Measurements from ENCODE around the gene MTTP. TPM values are rescaled to one million over a fixed set of nuclear protein-coding genes. Genes with fewer than 3 reads are reported as not detected.

MTTP gene
- total RNA-seq, 1 experiment from 2014 or later, result 0.20 TPM

DNA sequence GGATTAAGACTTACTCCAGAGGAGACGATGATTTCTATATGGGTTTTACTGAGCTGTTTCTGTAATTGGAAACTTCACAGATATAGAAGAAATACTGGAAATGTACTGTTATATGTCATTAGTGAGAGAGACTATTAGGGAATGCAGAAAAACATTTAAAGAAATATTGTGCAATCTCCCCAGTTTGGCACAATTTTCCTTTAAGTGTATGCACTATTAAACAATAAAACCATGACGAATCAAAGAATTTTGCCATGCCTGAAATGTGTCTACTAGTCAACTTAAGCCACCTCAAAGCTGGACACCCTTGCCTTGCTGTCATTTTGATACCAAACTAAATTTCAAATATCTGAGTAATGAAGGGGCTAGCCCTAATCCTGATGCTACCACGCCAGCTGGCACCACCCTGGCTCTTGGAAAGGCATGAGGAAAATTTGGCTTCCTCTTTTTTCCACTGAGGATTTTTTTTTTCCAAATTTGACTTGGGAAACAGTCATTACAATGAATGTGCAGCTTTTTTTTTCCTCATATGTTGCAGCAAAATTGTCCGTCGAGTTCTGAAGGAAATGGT lies 36.1 kb downstream of the MTTP start:
- Histone ChIP-seq H3K36me3 (ENCODE audit: control insufficient read depth in 1 of 2, insufficient read depth in 2 of 2, low read length in 2 of 2) (no peaks in the 10 kb centered on the region), H3K79me2 (ENCODE audit: insufficient read depth, low read length) (no peaks in the 10 kb centered on the region), H3K27me3 (ENCODE audit: insufficient read depth, low read length) (no peaks in the 10 kb centered on the region), H2AFZ (ENCODE audit: low read depth, low read length, poor library complexity, severe bottlenecking) (no peak overlapping the region), H3K9me2 (ENCODE audit: insufficient read depth) (no peaks in the 10 kb centered on the region), H3K9ac (ENCODE audit: low read length) (no peak overlapping the region), H3K27ac (ENCODE audit: low read depth, low read length) (no peak overlapping the region), H3K4me1 (ENCODE audit: control insufficient read depth in 1 of 2, insufficient read depth in 2 of 2, low read length in 2 of 2) (no peaks in the 10 kb centered on the region), H4K20me1 (ENCODE audit: insufficient read depth) (no peaks in the 10 kb centered on the region), H3K4me3 (replicated peaks in 1 of 2; ENCODE audit: low read depth in 1 of 2, low read length in 2 of 2) (no peak overlapping the region), H3K4me2 (ENCODE audit: low read length) (no peak overlapping the region), H3K9me3 (ENCODE audit: control insufficient read depth in 1 of 2, insufficient read depth in 1 of 2, low read depth in 1 of 2, low read length in 2 of 2) (no peaks in the 10 kb centered on the region)
- ChIA-PET POLR2A (no interaction called here), RAD21 (ENCODE audit: low non-redundant PET in 1 of 2, low total read pairs in 2 of 2, uncharacterized antibody in 2 of 2, unreplicated experiment in 2 of 2) (no interaction called here), CTCF (no interaction called here)
- intact Hi-C loops (cut with micrococcal nuclease), result no loop called here
- no TSS peak for BruUV-seq (replicated peaks)
- no peak for TF ChIP-seq ZFX (IDR thresholded peaks at IDR 0.05)
- ATAC-seq (no peak), DNase-seq (ENCODE audit: low read depth, low spot score) (no peak)

DNA sequence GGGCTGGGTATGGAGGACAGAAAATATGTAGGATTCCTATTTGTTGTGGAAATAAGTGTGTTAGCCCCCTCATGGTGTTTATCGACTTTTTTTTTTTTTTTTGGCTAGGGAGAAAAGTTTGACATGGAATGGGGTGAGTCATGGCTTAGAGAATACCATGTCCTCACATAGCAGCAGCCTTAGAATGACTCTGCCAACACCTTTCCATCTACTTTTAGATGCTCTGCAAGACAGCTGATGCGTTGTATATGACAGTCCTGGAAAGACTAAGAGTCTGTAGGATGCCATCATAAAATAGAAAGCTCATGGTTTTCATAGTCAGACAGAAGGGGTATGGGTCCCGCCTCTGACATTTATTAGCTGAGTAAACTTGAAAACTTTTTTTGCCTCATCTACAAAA lies 37.7 kb downstream of the MTTP start:
- BruUV-seq (replicated peaks), result no TSS peak
- no peaks in the 10 kb centered on the region for H3K9me2 ChIP-seq (ENCODE audit: insufficient read depth)
- H3K27me3 ChIP-seq (ENCODE audit: insufficient read depth, low read length), result no peaks in the 10 kb centered on the region
- RAD21 ChIA-PET (ENCODE audit: low non-redundant PET in 1 of 2, low total read pairs in 2 of 2, uncharacterized antibody in 2 of 2, unreplicated experiment in 2 of 2), result no interaction called here
- no peaks in the 10 kb centered on the region for H3K4me1 ChIP-seq (ENCODE audit: control insufficient read depth in 1 of 2, insufficient read depth in 2 of 2, low read length in 2 of 2)
- CTCF ChIA-PET, result no interaction called here
- no peaks in the 10 kb centered on the region for H3K9me3 ChIP-seq (ENCODE audit: control insufficient read depth in 1 of 2, insufficient read depth in 1 of 2, low read depth in 1 of 2, low read length in 2 of 2)
- TF ChIP-seq SIN3A (IDR thresholded peaks at IDR 0.05; ENCODE audit: low read depth) (no peak), ELF1 (IDR thresholded peaks at IDR 0.05; ENCODE audit: borderline replicate concordance, low read depth) (no peak), YY1 (IDR thresholded peaks at IDR 0.05; ENCODE audit: extremely low read depth, insufficient replicate concordance, low read depth, low read length) (no peak), RAD21 (IDR thresholded peaks at IDR 0.05; ENCODE audit: low read depth) (no peak), TCF7L2 (IDR thresholded peaks at IDR 0.05; ENCODE audit: borderline replicate concordance, extremely low read depth, insufficient read depth, insufficient read length) (no peak), SRF (IDR thresholded peaks at IDR 0.05; ENCODE audit: low read depth) (no peak), CEBPB (IDR thresholded peaks at IDR 0.05; ENCODE audit: low read depth) (no peak), SP1 (IDR thresholded peaks at IDR 0.05; ENCODE audit: low read depth) (no peak), EGR1 (IDR thresholded peaks at IDR 0.05; ENCODE audit: low read depth) (no peak), JUND (IDR thresholded peaks at IDR 0.05) (no peak), ZFX (IDR thresholded peaks at IDR 0.05) (no peak), POLR2AphosphoS5 (IDR thresholded peaks at IDR 0.05; ENCODE audit: low read depth, low read length) (no peak), POLR2A (IDR thresholded peaks at IDR 0.05; ENCODE audit: borderline replicate concordance, extremely low read depth, insufficient read depth, insufficient read length) (no peak), EZH2 (IDR thresholded peaks at IDR 0.05) (no peak), ZNF274 (IDR thresholded peaks at IDR 0.05; ENCODE audit: low read depth, low read length) (no peak)
- TF ChIP-seq, protein P1, sequence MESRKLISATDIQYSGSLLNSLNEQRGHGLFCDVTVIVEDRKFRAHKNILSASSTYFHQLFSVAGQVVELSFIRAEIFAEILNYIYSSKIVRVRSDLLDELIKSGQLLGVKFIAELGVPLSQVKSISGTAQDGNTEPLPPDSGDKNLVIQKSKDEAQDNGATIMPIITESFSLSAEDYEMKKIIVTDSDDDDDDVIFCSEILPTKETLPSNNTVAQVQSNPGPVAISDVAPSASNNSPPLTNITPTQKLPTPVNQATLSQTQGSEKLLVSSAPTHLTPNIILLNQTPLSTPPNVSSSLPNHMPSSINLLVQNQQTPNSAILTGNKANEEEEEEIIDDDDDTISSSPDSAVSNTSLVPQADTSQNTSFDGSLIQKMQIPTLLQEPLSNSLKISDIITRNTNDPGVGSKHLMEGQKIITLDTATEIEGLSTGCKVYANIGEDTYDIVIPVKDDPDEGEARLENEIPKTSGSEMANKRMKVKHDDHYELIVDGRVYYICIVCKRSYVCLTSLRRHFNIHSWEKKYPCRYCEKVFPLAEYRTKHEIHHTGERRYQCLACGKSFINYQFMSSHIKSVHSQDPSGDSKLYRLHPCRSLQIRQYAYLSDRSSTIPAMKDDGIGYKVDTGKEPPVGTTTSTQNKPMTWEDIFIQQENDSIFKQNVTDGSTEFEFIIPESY (IDR thresholded peaks at IDR 0.05; ENCODE audit: extremely low read depth, insufficient replicate concordance, low read length), result no peak
- H3K9ac ChIP-seq (ENCODE audit: low read length), result no peak overlapping the region
- H4K20me1 ChIP-seq (ENCODE audit: insufficient read depth), result no peaks in the 10 kb centered on the region
- H3K79me2 ChIP-seq (ENCODE audit: insufficient read depth, low read length), result no peaks in the 10 kb centered on the region
- intact Hi-C loops (cut with micrococcal nuclease), result no loop called here
- no peaks in the 10 kb centered on the region for H3K36me3 ChIP-seq (ENCODE audit: control insufficient read depth in 1 of 2, insufficient read depth in 2 of 2, low read length in 2 of 2)
- H2AFZ ChIP-seq (ENCODE audit: low read depth, low read length, poor library complexity, severe bottlenecking), result no peak overlapping the region
- POLR2A ChIA-PET, result no interaction called here
- H3K4me3 ChIP-seq (replicated peaks in 1 of 2; ENCODE audit: low read depth in 1 of 2, low read length in 2 of 2), result no peak overlapping the region
- no peak for ATAC-seq
- no peak overlapping the region for H3K4me2 ChIP-seq (ENCODE audit: low read length)
- no peak for DNase-seq (ENCODE audit: low read depth, low spot score)
- H3K27ac ChIP-seq (ENCODE audit: low read depth, low read length), result no peak overlapping the region

Data from HCT116 (cell line).